Naive thymus-derived CD4-positive, alpha-beta T cell (primary cell): ENCODE results near the gene AGAP1. TPM values are rescaled to one million over a fixed set of nuclear protein-coding genes. Genes with fewer than 3 reads are reported as not detected.

ENCODE experiments used
- ATAC-seq: fragments of 150-1000 bp; cut with Tn5 transposase; 2 replicates; pipeline ENCODE4 v1.10.0; 2021; ENCODE audit warnings: mild to moderate bottlenecking, moderate library complexity
- CTCF ChIA-PET: fragments of 350-600 bp; sonication (Branson Sonifier 250); formaldehyde crosslinking; loops from one replicate; lab custom pipeline; 2021; ENCODE audit warnings: antibody characterized with exemption; lab: Charles Lee
- POLR2A ChIA-PET: fragments of 350-600 bp; sonication (Branson Sonifier 250); formaldehyde crosslinking; loops from one replicate; lab custom pipeline; 2021; ENCODE audit warnings: antibody characterized with exemption, inconsistent platforms; lab: Charles Lee
- DNase-seq, 9 donors: peaks; one replicate each; pipeline versions ENCODE4 v3.0.0 to v3.0.0-alpha.2; 2020 to 2022; ENCODE audit warnings: mixed read lengths in 1 of 9
- H3K27ac ChIP-seq: one replicate; pipeline ENCODE4 v1.7.0; 2013; ENCODE audit warnings: mild to moderate bottlenecking, low read depth, low read length, moderate library complexity
- H3K27me3 ChIP-seq, 2 donors: one replicate each; pipeline ENCODE4 v1.7.0; 2013; ENCODE audit warnings: low read length in 2 of 2, mild to moderate bottlenecking in 2 of 2, moderate library complexity in 2 of 2; ENCODE audit not compliant: control insufficient read depth in 2 of 2, insufficient read depth in 2 of 2
- H3K36me3 ChIP-seq, 3 experiments: 1 replicate in 2 of 3; 2 replicates in 1 of 3; pipeline ENCODE4 v1.7.0; 2013; ENCODE audit warnings: low read length in 3 of 3, mild to moderate bottlenecking in 3 of 3, moderate library complexity in 1 of 3; ENCODE audit not compliant: insufficient read depth in 3 of 3, control insufficient read depth in 2 of 3
- H3K4me1 ChIP-seq, 2 donors: one replicate each; pipeline ENCODE4 v1.7.0; 2013; ENCODE audit warnings: low read length in 2 of 2, mild to moderate bottlenecking in 2 of 2, moderate library complexity in 1 of 2; ENCODE audit not compliant: control insufficient read depth in 2 of 2, insufficient read depth in 2 of 2
- H3K4me3 ChIP-seq: 2 replicates; pipeline ENCODE4 v1.7.0; 2013; ENCODE audit warnings: mild to moderate bottlenecking, low read length
- H3K9me3 ChIP-seq, 3 experiments: 1 replicate in 2 of 3; 2 replicates in 1 of 3; pipeline ENCODE4 v1.7.0; 2013; ENCODE audit warnings: low read length in 3 of 3; ENCODE audit not compliant: control insufficient read depth in 2 of 3
- H3K27ac Mint-ChIP-seq, 9 donors: one replicate each; pipeline ENCODE4 v1.8.0; 2020 to 2022; ENCODE audit warnings: mixed read lengths in 9 of 9, mild to moderate bottlenecking in 8 of 9, moderate library complexity in 5 of 9, inconsistent platforms in 2 of 9
- H3K27me3 Mint-ChIP-seq, 5 donors: one replicate each; pipeline ENCODE4 v1.8.0; 2021 to 2022; ENCODE audit warnings: mixed read lengths in 5 of 5, mild to moderate bottlenecking in 1 of 5
- H3K36me3 Mint-ChIP-seq, 5 donors: one replicate each; pipeline ENCODE4 v1.8.0; 2020 to 2022; ENCODE audit warnings: mixed read lengths in 5 of 5, mild to moderate bottlenecking in 3 of 5, inconsistent platforms in 1 of 5
- H3K4me1 Mint-ChIP-seq, 7 donors: one replicate each; pipeline ENCODE4 v1.8.0; 2020 to 2022; ENCODE audit warnings: mixed read lengths in 7 of 7, mild to moderate bottlenecking in 3 of 7, inconsistent platforms in 1 of 7
- H3K4me3 Mint-ChIP-seq, 10 donors: one replicate each; pipeline ENCODE4 v1.8.0; 2020 to 2022; ENCODE audit warnings: mild to moderate bottlenecking in 10 of 10, mixed read lengths in 10 of 10, moderate library complexity in 6 of 10, inconsistent platforms in 2 of 10
- H3K9me3 Mint-ChIP-seq, 11 donors: one replicate each; pipeline ENCODE4 v1.8.0; 2020 to 2022; ENCODE audit warnings: mixed read lengths in 11 of 11, mild to moderate bottlenecking in 4 of 11, inconsistent platforms in 1 of 11, moderate library complexity in 1 of 11
- intact Hi-C, 2 donors: fragments of 100-400 bp; cut with micrococcal nuclease; formaldehyde crosslinking; loops; one replicate each; pipeline ENCODE4 v1.15.1; 2023
- polyA plus RNA-seq, 2 donors: library from polyadenylated mRNA; unstranded; fragments of 300-500 nt; fragmentation: Illumina TruSeq; gene quantifications; one replicate each; pipeline ENCODE4 v1.2.3, GENCODE V29; 2021
- total RNA-seq, 6 experiments: library from RNA in 5 of 6; stranded (reverse) in 5 of 6; gene quantifications; 1 replicate in 5 of 6; 2 replicates in 1 of 6; pipeline ENCODE4 v1.2.3 and lab custom pipeline; 2021 to 2026

AGAP1 gene
- total and polyA plus RNA-seq, 7 experiments from 2014 or later, result 0.35 to 9.6 (median 0.85) TPM; not detected in 2

DNA sequence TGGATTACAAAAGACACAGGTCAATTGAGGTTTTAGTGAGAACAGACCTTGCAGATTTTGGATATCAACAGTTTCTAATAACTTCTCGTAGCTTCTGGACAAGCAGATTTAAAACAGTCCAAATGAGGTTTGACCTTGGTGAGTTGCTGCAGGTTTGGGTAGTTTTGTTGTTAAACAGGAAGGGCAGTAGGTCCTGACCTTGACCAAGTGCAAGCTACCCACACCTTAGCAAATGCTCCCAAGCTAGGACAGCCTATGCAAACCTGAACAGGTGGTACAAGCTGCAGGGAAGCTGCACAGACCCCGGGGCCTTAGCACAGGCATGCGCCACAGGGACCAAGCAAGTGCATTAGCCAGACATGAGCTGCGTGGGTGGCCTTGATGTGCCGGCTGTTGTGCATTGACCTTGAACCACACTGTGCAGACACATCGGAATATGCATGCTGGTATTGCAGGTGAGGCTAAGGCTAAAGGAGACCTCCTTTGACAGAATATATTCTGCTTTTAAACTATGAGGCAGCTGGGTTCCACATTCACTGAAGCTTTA is 40.2 kb upstream of the AGAP1 start:
- Mint-ChIP-seq H3K9me3 (peaks cover 0 to 3% (median 0%) of the 10 kb centered on the region in 11 donors), H3K27ac (no peak overlapping the region), H3K4me3 (no peak overlapping the region), H3K4me1 (no peaks in the 10 kb centered on the region), H3K36me3 (no peaks in the 10 kb centered on the region), H3K27me3 (peaks cover 0 to 29% (median 13%) of the 10 kb centered on the region in 5 donors)
- CTCF ChIA-PET, result no interaction called here
- Histone ChIP-seq H3K4me3 (no peak overlapping the region), H3K27ac (no peak overlapping the region), H3K27me3 (no peaks in the 10 kb centered on the region), H3K9me3 (no peaks in the 10 kb centered on the region), H3K4me1 (no peaks in the 10 kb centered on the region), H3K36me3 (no peaks in the 10 kb centered on the region)
- intact Hi-C loops, result no loop called here
- no peak for DNase-seq
- POLR2A ChIA-PET, result no interaction called here
- no peak for ATAC-seq

DNA sequence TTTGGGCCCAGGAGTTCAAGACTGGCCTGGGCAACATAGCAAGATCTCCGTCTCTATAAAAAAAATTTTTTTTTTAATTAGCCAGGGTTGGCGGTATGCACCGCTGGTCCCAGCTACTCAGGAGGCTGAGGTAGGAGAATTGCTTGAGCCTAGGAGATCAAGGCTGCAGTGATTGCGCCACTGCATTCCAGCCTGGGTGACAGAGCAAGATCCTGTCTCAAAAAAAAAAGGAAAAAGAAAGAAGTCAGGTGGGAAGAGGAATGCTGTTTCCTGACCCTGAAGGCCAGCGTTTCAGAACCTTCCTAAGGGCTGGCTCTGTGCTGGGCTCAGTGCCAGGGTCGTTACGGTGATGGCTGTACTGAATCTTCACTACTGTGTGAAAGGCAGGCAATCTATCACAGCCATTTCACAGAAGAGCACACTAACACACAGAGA is 35.0 kb upstream of the AGAP1 start:
- H3K27ac Mint-ChIP-seq, result no peak overlapping the region
- Histone ChIP-seq H3K4me3 (no peak overlapping the region), H3K4me1 (no peaks in the 10 kb centered on the region), H3K9me3 (no peaks in the 10 kb centered on the region), H3K27me3 (no peaks in the 10 kb centered on the region), H3K36me3 (no peaks in the 10 kb centered on the region), H3K27ac (no peak overlapping the region)
- ChIA-PET CTCF (no interaction called here), POLR2A (no interaction called here)
- intact Hi-C loops, result no loop called here
- no peak for DNase-seq
- no peak for ATAC-seq
- H3K36me3 Mint-ChIP-seq, result no peaks in the 10 kb centered on the region
- H3K4me1 Mint-ChIP-seq, result no peaks in the 10 kb centered on the region
- H3K9me3 Mint-ChIP-seq, result peaks cover 0 to 3% (median 0%) of the 10 kb centered on the region in 11 donors
- H3K27me3 Mint-ChIP-seq, result peaks cover 2 to 36% (median 25%) of the 10 kb centered on the region in 5 donors
- H3K4me3 Mint-ChIP-seq, result no peak overlapping the region

DNA sequence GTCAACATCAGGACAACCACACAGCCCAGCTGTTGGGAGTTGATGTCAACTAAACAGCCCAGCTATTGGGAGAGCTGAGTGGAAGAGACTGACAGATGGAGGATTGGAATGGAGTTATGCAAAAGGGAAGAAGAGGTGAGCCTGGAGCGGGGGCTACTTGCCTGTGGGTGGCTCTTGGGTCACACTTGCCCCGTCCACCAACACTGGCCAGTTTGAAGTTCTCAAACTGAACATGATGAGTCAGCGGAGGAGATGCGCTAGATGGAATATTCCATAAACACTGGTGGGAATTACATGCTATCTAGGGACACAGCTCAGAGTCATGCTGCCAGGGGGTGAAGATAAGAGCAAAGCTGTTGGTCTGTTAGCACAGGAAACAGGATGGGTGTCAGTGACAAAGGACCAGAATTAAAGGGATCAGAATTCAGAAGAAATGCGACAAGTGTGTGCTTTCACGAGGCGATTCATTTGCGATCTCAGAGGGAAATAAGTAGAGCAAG is 33.2 kb upstream of the AGAP1 start:
- ChIA-PET CTCF (no interaction called here), POLR2A (no interaction called here)
- Histone ChIP-seq H3K9me3 (no peaks in the 10 kb centered on the region), H3K4me1 (no peaks in the 10 kb centered on the region), H3K4me3 (no peak overlapping the region), H3K36me3 (no peaks in the 10 kb centered on the region), H3K27ac (no peak overlapping the region), H3K27me3 (no peaks in the 10 kb centered on the region)
- intact Hi-C loops, result no loop called here
- no peaks in the 10 kb centered on the region for H3K4me1 Mint-ChIP-seq
- H3K36me3 Mint-ChIP-seq, result no peaks in the 10 kb centered on the region
- peaks cover 0 to 7% (median 0%) of the 10 kb centered on the region in 11 donors for H3K9me3 Mint-ChIP-seq
- H3K27ac Mint-ChIP-seq, result no peak overlapping the region
- peaks cover 2 to 38% (median 29%) of the 10 kb centered on the region in 5 donors for H3K27me3 Mint-ChIP-seq
- ATAC-seq (no peak), DNase-seq (no peak)
- no peak overlapping the region for H3K4me3 Mint-ChIP-seq

DNA sequence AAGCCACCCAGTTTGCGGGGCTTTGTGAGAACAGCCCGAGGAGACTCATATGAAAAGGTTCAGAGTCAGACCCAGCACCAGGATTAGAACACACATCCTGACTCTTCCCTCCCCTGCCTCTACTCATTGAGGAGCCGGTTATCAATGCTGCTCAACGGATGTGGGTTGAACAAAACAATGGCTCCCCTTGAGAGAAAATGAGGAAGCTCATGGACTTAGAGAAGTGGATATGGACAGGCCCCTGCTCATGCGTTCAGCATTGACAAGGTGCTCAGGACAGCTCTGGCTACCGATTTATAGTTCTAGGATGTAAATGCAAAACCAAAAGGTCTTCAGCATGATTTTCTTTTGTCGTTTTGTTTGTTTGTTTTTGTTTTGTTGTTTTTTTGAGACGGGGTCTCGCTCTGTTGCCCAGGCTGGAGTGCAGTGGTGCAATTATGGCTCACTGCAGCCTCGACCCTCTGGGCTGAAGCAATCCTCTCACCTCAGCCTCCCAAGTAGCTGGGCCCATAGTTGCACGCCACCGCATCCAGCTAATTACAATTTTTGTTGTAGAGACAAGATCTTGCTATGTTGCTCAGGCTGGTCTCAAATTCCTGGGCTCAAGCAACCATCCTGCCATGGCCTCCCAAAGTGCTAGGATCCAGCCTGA is 32.0 kb upstream of the AGAP1 start:
- H3K4me1 ChIP-seq, result no peaks in the 10 kb centered on the region
- no peaks in the 10 kb centered on the region for H3K27me3 ChIP-seq
- ChIA-PET CTCF (no interaction called here), POLR2A (no interaction called here)
- Mint-ChIP-seq H3K27ac (no peak overlapping the region), H3K36me3 (no peaks in the 10 kb centered on the region), H3K4me1 (no peaks in the 10 kb centered on the region), H3K4me3 (no peak overlapping the region), H3K27me3 (peaks cover 2 to 41% (median 29%) of the 10 kb centered on the region in 5 donors), H3K9me3 (peaks cover 0 to 7% (median 0%) of the 10 kb centered on the region in 11 donors)
- ATAC-seq, result no peak
- H3K9me3 ChIP-seq, result no peaks in the 10 kb centered on the region
- no peaks in the 10 kb centered on the region for H3K36me3 ChIP-seq
- H3K27ac ChIP-seq, result no peak overlapping the region
- DNase-seq, result no peak
- intact Hi-C loops, result no loop called here
- no peak overlapping the region for H3K4me3 ChIP-seq

DNA sequence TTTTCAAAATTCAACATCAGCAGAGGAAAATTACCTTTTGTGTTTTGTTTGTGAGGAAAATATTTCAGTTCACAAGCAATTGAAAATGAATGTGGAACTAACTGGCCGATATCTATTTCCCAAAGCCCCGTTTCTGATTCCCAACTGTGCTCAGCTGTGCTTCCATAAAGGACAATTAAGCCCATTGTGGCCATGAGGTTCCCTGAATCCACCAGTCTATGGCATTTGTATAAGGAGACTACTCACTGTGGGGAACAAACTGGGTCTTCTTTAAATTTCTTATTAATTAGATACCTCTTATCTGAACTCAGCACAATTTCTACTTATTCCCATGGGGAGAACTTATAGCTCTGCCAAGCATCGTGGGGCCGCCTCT is 31.4 kb upstream of the AGAP1 start:
- ATAC-seq, result no peak
- H3K9me3 Mint-ChIP-seq, result peaks cover 0 to 7% (median 0%) of the 10 kb centered on the region in 11 donors
- no peaks in the 10 kb centered on the region for H3K9me3 ChIP-seq
- H3K27ac Mint-ChIP-seq, result no peak overlapping the region
- no peaks in the 10 kb centered on the region for H3K36me3 ChIP-seq
- no peak for DNase-seq
- H3K27me3 Mint-ChIP-seq, result peaks cover 2 to 42% (median 31%) of the 10 kb centered on the region in 5 donors
- POLR2A ChIA-PET, result no interaction called here
- no peaks in the 10 kb centered on the region for H3K4me1 ChIP-seq
- H3K4me3 Mint-ChIP-seq, result no peak overlapping the region
- H3K36me3 Mint-ChIP-seq, result no peaks in the 10 kb centered on the region
- no peak overlapping the region for H3K4me3 ChIP-seq
- intact Hi-C loops, result no loop called here
- CTCF ChIA-PET, result no interaction called here
- H3K4me1 Mint-ChIP-seq, result no peaks in the 10 kb centered on the region
- no peaks in the 10 kb centered on the region for H3K27me3 ChIP-seq
- no peak overlapping the region for H3K27ac ChIP-seq

DNA sequence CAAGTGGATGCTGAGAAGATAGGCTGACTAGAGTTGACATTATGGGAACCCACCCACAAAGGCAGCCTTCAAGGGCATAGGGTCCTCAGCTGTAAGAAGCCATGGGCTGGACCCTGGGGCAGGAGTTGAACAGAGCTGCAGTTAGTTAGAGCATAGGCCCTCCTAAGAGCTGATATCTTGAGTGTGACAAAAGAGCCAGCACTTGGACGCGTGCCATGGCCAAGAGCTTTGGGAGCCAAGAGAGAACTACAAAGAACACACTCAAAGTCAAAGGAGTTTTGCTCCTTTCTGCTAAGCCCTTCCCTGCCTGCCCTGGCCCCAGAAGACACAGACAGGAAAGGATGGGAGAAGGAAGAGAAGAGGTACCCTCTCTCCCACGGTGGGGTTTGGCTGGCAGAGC is 29.9 kb upstream of the AGAP1 start:
- Histone ChIP-seq H3K36me3 (no peaks in the 10 kb centered on the region), H3K4me1 (no peaks in the 10 kb centered on the region), H3K9me3 (no peaks in the 10 kb centered on the region), H3K4me3 (no peak overlapping the region), H3K27ac (no peak overlapping the region), H3K27me3 (no peaks in the 10 kb centered on the region)
- peaks cover 0 to 7% (median 0%) of the 10 kb centered on the region in 11 donors for H3K9me3 Mint-ChIP-seq
- H3K36me3 Mint-ChIP-seq, result no peaks in the 10 kb centered on the region
- H3K4me1 Mint-ChIP-seq, result no peaks in the 10 kb centered on the region
- intact Hi-C loops, result no loop called here
- no peak overlapping the region for H3K4me3 Mint-ChIP-seq
- H3K27ac Mint-ChIP-seq, result no peak overlapping the region
- ATAC-seq, result no peak
- DNase-seq, result no peak
- POLR2A ChIA-PET, result no interaction called here
- H3K27me3 Mint-ChIP-seq, result peaks cover 2 to 42% (median 29%) of the 10 kb centered on the region in 5 donors
- CTCF ChIA-PET, result no interaction called here

DNA sequence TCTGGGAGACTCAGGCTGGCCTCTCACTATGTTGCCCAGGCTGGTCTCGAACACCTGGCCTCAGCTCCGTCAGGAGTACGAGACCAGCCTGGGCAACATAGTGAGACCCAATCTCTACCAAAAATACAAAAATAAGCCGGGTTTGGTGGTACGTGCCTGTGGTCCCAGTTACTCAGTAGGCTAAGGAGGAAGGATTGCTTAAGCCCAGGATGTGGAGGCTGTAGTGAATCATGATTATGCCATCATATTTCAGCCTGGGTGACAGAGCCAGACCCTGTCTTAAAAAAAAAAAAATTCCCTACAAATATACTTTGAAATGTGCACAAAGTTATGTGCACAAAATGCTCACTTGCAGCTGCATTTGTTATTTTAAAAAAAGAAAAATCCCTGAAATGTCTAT is 26.3 kb upstream of the AGAP1 start:
- ChIA-PET POLR2A (no interaction called here), CTCF (no interaction called here)
- Mint-ChIP-seq H3K27me3 (peaks cover 0 to 41% (median 18%) of the 10 kb centered on the region in 5 donors), H3K36me3 (no peaks in the 10 kb centered on the region), H3K4me3 (no peak overlapping the region), H3K9me3 (peaks cover 0 to 5% (median under 1%) of the 10 kb centered on the region in 11 donors), H3K27ac (no peak overlapping the region), H3K4me1 (no peaks in the 10 kb centered on the region)
- H3K9me3 ChIP-seq, result no peaks in the 10 kb centered on the region
- intact Hi-C loops, result no loop called here
- no peaks in the 10 kb centered on the region for H3K27me3 ChIP-seq
- H3K36me3 ChIP-seq, result no peaks in the 10 kb centered on the region
- H3K27ac ChIP-seq, result no peak overlapping the region
- ATAC-seq (no peak), DNase-seq (no peak)
- H3K4me1 ChIP-seq, result no peaks in the 10 kb centered on the region
- no peak overlapping the region for H3K4me3 ChIP-seq
